Stimulated activated CD4-positive, alpha-beta T cell treated with anti-CD3 and anti-CD28 coated beads, Interleukin-15, amount 100 ng/mL, for 48 hours (primary cell): ENCODE results near the gene PDLIM7.

Experiments used
- DNase-seq, 2 donors: peaks; one replicate each; pipeline ENCODE4 v3.0.0-alpha.2; 2020; ENCODE audit warnings: low read depth in 2 of 2

PDLIM7 gene

DNA sequence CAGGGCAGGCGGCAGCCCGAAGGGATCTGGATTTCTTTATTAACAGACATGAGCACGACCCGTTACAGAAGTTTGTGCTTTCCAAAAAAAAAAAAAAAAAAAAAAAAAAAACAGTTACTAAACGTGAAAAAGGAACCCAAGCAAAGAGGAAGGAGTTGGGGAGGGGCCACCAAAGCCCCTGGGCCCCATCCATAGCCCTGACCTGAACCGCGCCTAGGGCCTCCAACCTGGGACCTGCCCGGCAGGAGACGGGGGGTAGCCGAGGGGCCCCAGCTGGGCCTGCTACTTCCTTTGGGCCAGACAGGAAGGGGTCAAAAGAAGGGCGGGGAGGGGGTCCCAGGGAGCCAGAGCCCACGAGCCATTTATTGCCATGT is 40.8 kb downstream of the PDLIM7 start:
- no peak for DNase-seq

DNA sequence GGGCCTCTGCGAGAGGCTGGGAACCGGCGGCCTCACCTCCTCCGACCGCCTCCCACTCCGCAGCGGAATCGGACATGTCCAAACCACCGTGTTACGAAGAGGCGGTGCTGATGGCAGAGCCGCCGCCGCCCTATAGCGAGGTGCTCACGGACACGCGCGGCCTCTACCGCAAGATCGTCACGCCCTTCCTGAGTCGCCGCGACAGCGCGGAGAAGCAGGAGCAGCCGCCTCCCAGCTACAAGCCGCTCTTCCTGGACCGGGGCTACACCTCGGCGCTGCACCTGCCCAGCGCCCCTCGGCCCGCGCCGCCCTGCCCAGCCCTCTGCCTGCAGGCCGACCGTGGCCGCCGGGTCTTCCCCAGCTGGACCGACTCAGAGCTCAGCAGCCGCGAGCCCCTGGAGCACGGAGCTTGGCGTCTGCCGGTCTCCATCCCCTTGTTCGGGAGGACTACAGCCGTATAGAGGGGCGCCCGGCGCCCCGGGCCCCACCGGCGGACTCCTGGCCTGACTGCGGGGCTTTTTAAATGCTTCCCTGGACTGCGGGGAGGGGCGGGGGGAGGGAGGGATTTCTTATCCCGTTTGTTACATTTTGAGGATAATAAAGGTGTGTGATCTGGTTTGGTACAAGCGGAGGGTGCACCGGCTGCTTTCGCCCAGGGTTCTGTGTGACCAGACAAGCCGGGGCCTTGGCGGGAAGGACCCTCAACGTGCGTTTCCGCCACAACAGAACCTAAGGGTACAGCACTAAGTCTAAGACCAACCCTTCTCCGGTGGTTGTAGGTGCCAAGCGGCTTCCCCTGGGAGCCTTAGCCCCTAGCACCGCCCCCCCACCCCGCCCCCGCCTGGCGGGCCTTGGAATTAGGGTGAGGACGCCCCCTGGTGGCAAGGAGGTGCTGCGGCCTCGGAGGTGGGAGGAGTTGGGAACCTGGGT is 41.5 kb downstream of the PDLIM7 start:
- DNase-seq: peak; percentile 92 to 98

DNA sequence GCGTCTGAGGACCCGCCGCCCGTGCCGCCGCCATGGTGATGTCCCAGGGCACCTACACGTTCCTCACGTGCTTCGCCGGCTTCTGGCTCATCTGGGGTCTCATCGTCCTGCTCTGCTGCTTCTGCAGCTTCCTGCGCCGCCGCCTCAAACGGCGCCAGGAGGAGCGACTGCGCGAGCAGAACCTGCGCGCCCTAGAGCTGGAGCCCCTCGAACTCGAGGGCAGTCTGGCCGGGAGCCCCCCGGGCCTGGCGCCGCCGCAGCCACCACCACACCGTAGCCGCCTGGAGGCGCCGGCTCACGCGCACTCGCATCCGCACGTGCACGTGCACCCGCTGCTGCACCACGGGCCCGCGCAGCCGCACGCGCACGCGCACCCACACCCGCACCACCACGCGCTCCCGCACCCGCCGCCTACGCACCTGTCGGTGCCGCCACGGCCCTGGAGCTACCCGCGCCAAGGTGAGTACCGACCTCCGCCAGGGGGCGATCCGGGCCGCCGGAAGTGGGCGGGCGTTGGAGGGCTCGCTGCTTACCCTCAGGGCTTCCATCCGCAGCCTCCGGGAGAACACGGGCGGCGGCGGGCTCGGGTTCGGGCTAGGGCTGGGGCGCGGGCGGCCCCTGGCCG is 42.3 kb downstream of the PDLIM7 start:
- DNase-seq: peak; percentile 85 to 91

DNA sequence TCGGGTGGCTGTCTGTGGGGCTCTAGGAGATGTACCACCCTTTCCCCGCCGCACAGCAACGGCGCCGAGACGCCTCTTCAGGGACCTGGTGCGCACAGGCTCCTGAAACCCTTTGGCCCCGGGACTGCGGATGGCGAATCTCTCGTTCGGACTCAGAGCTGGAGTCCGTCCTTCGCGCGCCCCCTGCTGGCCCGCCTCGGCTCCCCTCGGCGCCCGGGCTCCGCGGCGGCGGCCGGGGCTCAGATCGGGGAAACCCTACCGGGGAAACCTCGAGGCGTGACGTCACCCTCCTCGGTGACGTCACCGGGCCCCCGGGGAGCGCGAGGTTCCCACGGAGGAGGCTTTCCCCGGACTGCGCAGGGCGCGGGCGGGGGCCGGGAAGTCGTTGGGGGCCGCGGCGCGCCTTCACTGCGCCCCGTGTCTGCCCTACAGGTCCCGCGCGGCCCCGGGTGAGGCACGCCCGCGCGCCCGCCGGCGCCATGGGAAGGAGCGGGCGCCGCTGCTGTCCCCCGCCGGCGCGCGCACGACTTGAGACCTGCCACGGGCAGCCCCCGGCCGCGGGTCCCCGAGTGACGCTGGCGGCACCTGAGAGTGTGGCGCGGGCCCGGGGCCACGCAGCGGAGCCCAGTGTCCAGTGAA is 42.9 kb downstream of the PDLIM7 start:
- DNase-seq: peak; percentile 79 to 88

DNA sequence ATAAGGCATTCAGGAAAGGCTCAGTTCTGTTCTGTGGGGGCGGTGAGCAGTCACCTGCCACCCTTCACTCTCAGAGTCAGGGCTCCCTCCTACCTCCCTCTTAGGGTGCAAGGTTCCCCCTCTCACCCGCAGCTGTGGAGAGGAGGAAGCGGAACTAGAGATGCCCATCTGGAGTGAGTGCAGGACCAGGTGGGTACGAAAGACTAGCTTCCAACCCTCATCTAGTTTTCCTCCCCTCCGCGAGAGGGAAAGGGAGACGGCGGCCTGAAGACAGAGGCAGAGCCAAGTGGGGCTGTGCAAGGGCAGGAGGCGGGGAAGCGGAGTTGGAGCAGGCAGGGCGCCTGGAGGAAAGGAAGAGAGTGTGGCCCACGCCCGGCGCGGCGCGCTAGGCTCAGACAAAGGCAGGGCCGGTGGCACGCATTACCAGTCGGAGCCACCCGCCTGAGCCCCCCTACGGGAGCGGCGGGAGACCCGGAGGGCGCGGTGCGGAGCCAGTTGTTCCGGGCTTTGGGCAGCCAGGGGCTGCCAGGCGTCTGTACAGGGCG is 43.5 kb downstream of the PDLIM7 start:
- no peak for DNase-seq

DNA sequence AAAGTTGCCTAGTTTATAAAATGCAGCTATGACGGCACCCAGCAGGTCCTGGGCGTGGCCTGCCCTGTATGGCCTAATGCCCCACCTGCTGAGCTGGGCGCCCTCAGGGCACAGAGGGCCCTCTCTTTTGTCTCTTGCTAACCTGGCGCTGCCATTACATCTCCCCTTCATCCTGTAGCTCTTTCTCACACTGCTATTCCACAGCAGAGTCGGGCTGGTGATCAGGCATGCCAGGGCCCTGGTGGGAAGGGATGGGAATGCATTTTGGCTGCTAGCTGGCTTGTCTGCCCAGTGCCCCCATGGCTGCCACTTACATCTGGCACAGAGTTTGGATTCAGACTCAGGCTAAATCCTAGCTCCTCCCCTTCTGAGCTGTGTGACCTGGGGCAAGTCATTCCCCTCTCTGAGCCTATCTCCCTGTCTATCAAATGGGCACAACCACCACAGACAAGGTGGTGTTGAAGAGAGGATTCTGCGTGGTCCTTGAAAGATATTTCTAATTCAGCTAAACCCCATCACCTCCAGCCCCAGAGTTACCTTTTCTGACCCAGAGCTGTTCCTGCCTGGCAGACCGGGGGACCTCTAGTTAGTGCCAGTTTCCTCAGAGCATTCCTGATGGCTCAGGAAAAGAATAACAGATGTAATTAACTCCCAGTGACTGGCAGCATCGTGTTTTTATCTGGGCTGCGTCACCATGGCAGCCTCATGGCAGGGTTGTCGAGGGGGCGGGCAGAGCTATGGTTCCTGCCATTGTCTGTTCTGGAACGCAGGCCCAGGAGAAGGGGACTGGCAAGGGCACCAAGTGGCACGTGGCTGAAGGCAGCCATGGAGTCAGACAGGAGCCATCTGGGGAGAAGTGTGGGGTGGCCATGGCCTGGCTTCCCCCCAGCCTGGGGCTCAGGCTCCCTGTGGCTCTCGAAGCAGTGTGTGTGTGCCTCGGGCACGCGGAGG is 44.4 kb downstream of the PDLIM7 start:
- DNase-seq: no peak

DNA sequence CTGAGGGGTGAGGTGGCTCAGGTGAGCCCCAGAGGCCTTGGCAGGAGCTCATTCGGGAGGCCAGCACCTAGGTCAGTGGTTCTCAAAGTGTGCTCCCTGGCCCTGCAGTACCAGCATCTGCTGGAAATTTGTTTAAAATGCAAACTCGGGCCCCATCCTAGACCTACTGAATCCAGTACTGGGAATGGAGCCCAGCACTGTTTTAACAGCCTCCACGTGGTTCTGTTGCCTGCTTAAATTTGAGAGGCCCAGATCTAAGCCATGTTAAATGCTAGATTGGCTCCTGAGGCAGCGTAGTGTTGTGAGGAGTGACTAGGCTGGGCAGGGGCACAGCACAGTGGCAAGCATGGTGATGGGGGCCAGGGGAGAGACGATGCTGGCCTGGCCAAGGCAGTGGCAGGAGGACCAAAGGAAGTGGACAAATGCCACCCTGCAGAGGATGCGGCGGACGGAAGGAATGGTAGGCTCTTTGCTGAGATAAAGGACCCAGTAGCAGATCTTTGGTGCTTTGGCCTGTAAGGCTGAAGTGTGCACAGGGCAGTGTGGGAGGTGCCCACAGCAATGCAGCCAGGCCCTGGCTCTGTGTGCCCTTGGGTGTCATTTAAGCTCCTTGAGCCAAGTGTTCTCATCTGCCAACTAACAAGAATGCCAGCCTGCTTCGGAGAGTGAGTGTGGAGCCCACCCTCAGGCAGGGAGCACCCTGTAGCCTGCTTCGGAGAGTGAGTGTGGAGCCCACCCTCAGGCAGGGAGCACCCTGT is 46.6 kb downstream of the PDLIM7 start:
- no peak for DNase-seq

DNA sequence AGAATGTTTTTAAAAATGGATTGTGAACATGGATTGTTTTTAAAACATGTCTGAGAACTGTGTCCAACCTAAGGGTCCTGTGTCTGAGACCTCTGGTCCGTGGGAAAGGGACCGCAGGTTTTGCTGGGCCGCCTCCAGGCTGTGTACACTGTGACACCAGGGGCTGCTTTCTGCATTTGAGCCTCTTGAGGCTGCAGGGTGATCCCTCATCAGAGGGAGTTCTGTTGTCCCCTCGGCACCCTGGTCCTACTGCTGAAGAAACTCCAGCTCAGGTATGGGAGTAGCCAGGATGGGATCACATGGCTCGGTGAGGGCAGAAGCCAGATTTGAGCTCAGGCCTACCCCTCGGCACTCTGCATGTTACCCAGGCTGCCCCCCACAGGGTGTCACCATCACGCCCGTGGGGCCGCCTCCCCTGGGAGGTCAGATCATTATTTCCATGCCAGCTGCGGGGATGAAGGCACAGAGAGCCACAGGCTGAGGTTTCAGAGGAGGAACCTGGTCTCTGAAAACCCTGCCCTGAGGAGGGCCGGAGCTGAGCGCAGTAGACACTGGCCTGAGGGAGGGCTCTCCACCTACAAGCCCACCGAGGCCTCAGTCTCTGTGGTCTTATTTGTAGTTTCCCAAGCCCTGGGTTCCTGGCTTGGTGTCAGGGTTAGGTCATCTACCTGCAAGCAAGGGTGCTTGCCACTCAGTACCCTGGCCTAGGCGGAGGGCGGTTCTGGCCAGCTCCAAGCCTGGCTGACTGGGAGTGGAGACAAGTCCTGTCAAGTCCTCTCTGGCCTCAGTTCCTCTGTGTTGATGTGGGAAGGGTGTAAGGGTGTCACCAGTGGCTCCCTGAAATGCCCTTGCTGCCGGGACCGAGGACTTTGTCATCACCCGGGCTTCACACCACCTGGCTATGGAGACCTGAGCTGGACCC is 48.0 kb downstream of the PDLIM7 start:
- DNase-seq: no peak

DNA sequence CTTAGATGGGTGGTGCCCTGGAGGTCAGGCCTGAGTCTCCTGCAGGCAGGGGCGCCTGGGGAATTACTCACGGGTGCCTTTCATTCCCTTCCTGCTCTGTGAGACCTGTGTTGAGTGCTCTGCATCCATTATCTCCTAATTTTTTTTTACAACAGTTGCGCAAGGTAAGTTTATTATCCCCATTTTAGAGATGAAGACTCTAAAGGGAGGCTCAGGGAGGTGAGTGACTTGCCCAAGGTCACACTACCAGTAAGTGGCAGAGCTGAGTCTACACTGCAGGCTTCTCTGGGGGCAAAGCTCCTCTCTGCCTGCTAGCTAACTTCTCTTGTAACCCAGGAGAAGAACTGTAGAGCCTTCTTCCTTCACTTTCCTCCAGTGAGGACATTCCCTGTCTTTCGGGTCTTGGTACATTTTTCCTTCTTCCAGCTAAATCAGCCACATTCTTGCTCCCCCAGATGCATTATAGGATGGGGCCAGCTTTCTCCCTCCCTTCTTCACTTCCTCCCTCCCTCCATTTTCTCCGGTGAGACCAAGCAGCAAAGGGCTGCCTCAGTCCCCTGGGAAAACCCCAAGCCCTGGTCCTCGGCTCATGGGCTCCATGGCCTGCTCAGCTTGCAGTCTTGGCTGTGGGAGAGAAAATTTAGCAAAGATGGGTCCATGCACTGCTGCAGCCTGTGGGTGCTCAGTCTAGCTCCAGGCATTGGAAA is 49.0 kb downstream of the PDLIM7 start:
- DNase-seq: no peak

DNA sequence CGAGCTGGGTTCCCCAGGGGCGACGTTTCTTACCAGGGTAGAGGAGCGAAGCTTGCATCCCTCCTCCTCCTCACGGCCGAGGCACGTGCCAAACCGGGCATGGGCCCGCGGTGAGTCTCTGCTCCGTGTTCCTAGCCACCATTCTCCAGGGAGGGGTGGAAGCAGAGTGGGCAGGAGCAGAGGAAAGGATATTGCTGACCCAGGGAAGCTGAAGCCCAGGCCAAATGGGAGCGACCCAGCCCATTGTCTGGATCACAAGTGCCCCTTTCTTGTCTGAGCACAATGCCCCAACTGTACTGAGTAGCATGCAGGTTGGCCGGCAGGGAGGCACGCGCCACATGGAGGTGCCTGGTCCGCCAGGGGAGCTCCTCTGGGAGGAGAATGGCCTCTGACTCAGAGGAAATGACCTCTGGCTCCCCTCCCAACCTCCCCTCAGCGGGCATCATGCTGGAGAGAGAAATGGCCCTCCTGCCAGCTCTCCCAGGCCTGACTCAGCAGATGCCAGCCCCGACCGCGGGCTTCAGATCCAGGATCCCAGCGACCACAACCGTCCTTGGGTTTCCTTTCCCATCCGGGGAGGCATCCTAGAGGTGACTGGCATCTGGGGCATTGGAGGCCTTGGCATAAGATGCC is 49.7 kb downstream of the PDLIM7 start:
- no peak for DNase-seq

DNA sequence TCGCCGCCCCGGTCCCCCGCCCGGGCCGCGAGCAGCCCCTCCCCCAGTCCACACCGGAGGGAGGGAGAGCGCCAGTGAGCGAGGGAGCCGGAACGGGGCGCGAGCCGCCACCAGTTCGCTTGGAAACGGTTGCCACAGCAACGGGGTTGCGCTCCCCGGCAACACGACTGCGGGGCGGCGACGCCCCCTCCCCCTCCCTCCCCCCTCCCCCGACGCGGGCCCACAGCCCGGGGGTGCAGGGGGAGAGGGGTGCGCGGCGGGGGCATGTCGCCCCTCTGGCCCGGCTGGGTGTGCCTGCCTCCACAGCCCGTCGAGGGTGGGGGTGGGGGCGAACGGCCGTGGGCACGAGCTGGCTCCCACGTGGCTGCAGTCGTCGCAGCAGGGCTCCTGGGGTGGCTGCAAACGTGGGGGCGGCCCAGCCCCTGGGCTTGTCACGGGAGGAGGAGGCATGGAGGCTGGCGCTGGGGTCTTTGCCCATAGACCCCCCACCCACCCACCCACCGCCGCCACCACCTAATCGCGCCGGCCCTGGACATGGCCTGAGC is 50.3 kb downstream of the PDLIM7 start:
- peak in 1 of 2 donors; percentile 54 for DNase-seq

DNA sequence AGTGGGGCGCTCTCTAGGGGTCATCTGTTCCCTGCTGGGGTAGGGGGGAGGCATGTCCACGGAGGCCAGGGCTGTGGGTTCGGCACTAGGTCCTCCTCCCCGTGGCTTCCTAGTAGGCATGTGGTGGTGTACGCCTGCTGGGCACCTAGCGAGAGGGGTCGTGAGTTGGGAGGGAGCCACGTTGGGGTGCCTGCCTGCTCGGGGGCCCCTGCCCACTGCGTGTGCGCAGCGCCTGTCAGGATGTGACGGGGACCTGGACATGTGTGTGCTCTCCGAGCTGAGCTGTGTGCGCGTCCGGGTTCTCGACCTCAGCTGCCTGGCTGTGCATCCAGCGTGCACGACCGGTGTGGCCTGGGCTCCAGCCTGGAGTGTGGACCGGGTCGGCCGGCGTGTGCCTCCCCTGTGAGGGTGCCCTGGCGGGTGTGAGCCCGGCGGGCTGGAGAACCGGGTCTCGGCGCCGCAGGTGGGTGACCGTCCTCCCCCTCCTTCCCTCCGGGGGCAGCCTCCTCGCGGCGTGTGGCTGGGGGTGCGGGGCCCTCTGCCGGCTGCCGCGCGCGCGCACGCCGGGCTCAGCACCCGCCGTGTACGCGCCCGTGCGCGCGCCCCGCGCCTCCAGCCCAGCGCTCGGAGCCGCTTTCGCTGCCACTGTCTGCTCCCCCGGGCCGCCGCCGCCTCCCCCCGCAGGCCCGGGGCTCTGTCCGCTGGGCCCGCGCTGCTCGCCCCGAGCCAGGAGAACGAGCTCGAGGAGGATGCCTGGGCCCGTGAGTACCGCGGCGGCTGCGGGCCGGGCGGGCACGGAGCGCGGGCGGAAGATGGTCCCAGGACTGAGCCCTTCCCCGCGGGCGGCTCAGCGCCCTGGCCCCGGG is 51.0 kb downstream of the PDLIM7 start, which contains the start of gene PRR7:
Gene PRR7, plus strand, starts transcription at position 615 of the 866 bp plus-strand sequence. CDS start 8,254 bp downstream, outside the sequence.
- peak in 1 of 2 donors; percentile 56 for DNase-seq

DNA sequence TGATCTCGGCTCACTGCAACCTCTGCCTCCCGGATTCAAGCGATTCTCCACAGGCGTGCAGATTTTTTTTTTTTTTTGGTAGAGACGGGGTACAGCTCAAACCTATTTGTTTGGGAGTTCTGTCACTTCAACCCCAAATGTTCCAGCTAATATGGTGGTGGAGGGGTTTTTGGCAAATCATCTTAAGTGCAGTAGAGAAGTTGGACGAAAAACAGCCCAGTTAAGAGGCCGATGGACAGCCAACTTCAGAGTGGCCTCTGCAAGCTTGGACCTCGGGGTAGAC is 51.5 kb downstream of the PDLIM7 start:
- no peak for DNase-seq

DNA sequence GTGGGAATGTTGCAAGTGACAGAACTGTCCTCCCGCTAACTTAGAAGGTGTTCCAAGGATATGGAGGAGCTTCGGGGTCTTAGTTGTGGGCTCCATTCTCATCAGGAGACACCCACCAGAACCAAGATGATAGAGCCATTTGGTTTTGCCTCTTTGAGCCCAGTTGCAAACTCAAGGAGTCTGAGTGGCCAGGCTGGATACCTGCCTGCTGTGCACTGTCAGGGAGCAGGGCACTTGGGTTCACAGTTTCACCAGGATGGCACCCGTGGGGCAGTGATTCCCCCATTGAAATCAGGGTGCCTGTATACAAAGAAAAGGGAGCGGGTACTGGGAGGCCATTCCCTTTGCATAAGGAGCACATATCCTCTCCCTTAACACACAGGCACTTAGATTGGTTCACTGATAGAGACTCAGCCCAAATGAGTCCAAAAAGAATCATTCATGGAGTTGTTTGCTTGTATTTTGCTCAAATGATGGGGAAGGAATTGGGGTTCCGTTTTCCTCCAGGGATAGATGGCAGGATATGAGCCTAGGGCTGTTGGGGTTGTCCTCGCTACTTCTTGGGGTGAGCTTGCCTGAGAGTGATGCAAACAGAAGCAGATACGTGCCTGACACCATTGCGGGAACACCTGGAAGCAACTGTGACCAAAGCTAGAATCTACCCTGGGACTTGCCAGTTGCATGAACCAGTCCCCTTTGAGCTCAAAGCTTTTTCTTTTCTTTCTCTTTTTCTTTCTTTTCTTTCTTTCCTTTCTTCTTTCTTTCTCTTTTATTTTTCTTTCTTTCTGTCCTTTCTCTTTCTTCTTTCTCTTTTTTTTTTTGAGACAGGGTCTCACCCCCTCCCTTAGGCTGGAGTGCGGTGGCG is 52.1 kb downstream of the PDLIM7 start:
- DNase-seq: no peak

DNA sequence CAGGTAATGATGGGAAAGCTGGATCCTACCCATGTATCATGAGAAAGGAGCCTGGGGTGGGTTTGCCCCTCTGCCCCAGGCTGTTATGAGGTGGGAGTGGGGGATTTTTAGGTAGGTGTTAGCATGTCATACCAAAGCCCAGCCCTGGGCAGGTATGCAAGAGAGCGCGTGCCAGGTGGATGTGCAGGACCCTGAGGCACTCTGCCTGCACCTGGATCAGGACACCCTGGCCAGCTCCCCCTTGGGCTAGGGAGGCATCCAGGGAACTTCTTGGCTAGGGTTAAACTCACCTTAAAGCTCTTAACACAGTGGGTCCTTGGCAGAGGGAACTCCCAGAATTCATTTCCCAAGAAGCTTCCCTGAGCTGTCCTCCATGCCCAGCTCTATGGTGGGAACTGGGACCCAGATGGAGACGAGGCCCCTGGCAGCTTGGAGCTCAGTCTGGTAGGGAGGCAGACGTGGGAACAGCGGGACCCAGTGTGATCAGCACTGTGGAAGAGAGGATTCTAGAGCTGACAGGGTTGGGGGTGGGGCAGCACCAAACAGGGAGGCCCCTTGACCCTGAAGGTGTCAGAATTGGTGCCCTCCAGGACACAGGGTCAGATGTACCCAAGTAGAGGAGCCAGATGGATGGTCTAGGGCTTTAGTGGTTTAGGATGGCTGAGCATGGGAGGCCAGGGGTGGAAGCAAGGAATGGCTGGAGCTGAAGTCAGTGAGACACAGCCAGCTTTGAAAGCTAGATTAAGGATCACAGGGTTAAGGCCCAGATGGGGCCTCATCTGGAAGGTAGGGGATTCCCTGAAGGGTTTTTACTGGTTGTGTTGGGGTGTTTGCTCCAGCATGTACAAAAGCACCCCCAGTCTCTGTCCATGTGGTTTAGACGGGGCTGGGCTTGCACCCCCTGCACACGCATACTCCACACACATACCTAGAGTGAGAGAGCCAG is 53.0 kb downstream of the PDLIM7 start:
- DNase-seq: no peak
